SJCRH30 (cell line): ENCODE results near the gene GGT5. TPM values are rescaled to one million over a fixed set of nuclear protein-coding genes. Genes with fewer than 3 reads are reported as not detected.

Experiments
- total RNA-seq: library from RNA; depleted of rRNA; stranded (reverse); fragments of >200 nt; shearing (Covaris generic); gene quantifications from 2 replicates; pipeline ENCODE4 v1.2.3, GENCODE V29; 2014; rRNA removed

GGT5 gene
- total RNA-seq, 1 experiment from 2014 or later = 2.0 TPM

Other genes with a start within 250 kb of the GGT5 start
- not detected in 2 replicates for gene GSTT4, start 239.6 kb downstream of the GGT5 start, total RNA-seq
- gene CABIN1, start 233.8 kb downstream of the GGT5 start, total RNA-seq = 23.9 and 24.9 TPM in 2 replicates
- 0.08 TPM in 1 of 2 replicates, not detected in the other for gene SUSD2, start 63.6 kb downstream of the GGT5 start, total RNA-seq
- gene SPECC1L, start 25.7 kb upstream of the GGT5 start, total RNA-seq = 39.7 and 41.3 TPM in 2 replicates
- 6.9 and 8.7 TPM in 2 replicates for gene ADORA2A, start 182.5 kb upstream of the GGT5 start, total RNA-seq